HG02763 (cell line): ENCODE data around the gene ELK3.

Experiments
- ATAC-seq: cut with Tn5 transposase; IDR thresholded peaks from one replicate; pipeline ENCODE4 v1.9.1; 2021; ENCODE audit warnings: mild to moderate bottlenecking, moderate library complexity; ENCODE audit not compliant: unreplicated experiment

ELK3 gene

GRCh38 chr12:96233168-96233567, 39.0 kb downstream of the ELK3 start:
- ATAC-seq = no peak

- no peak for ATAC-seq
Measured at GRCh38 chr12:96233939-96234461, 39.8 kb downstream of the ELK3 start.

- no peak for ATAC-seq
Measured at GRCh38 chr12:96234591-96235483, 40.7 kb downstream of the ELK3 start.

- no peak for ATAC-seq
Measured at GRCh38 chr12:96235484-96235826, 41.3 kb downstream of the ELK3 start.

- no peak for ATAC-seq
Measured at GRCh38 chr12:96236221-96236822, 42.1 kb downstream of the ELK3 start.

GRCh38 chr12:96237035-96237434, 42.9 kb downstream of the ELK3 start:
- no peak for ATAC-seq

GRCh38 chr12:96237465-96238077, 43.4 kb downstream of the ELK3 start:
- no peak for ATAC-seq

GRCh38 chr12:96238336-96239047, 44.3 kb downstream of the ELK3 start:
- ATAC-seq = no peak

GRCh38 chr12:96239711-96240635, 45.8 kb downstream of the ELK3 start:
- no peak for ATAC-seq

GRCh38 chr12:96240656-96241055, 46.5 kb downstream of the ELK3 start:
- ATAC-seq = no peak

GRCh38 chr12:96241431-96241830, 47.3 kb downstream of the ELK3 start:
- no peak for ATAC-seq

- ATAC-seq = no peak
Measured at GRCh38 chr12:96241846-96242256, 47.7 kb downstream of the ELK3 start.

- ATAC-seq = no peak
Measured at GRCh38 chr12:96242597-96242996, 48.4 kb downstream of the ELK3 start.

GRCh38 chr12:96244826-96245225, 50.7 kb downstream of the ELK3 start:
- ATAC-seq = no peak

- no peak for ATAC-seq
Measured at GRCh38 chr12:96246926-96247505, 52.8 kb downstream of the ELK3 start.

- no peak for ATAC-seq
Measured at GRCh38 chr12:96247563-96247962, 53.4 kb downstream of the ELK3 start.

- no peak for ATAC-seq
Measured at GRCh38 chr12:96248136-96248931, 54.2 kb downstream of the ELK3 start.

- no peak for ATAC-seq
Measured at GRCh38 chr12:96249196-96250118, 55.3 kb downstream of the ELK3 start.
